RWPE2 (cell line): Measurements from ENCODE around the gene SIK3.

ENCODE experiments used
- ATAC-seq: fragments of 200-7000 bp; cut with Tn5 transposase; 3 replicates; pipeline ENCODE4 v1.9.1; 2021; ENCODE audit warnings: low read depth
- DNase-seq: peaks from one replicate; pipeline ENCODE4 v3.0.0-alpha.2; 2020; ENCODE audit warnings: low spot score
- H3K27ac ChIP-seq: fragments of 450-650 bp; 2 replicates; pipeline ENCODE4 v1.5.1; 2017; ENCODE audit warnings: mild to moderate bottlenecking; ENCODE audit not compliant: poor library complexity, severe bottlenecking
- H3K27me3 ChIP-seq: fragments of 250-450 bp; sonication (Bioruptor Pico); 2 replicates; pipeline ENCODE4 v1.5.1; 2021; ENCODE audit warnings: mild to moderate bottlenecking, moderate library complexity; ENCODE audit not compliant: insufficient read depth, poor library complexity, severe bottlenecking
- H3K36me3 ChIP-seq: fragments of 250-450 bp; sonication (Bioruptor Pico); 2 replicates; pipeline ENCODE4 v1.5.1; 2020; ENCODE audit warnings: low read depth, mild to moderate bottlenecking, moderate library complexity
- H3K4me1 ChIP-seq: fragments of 250-450 bp; sonication (Bioruptor Pico); 2 replicates; pipeline ENCODE4 v1.5.1; 2021; ENCODE audit warnings: mild to moderate bottlenecking, moderate library complexity; ENCODE audit not compliant: insufficient read depth, poor library complexity, severe bottlenecking
- H3K4me3 ChIP-seq: fragments of 250-450 bp; sonication (Bioruptor Pico); 2 replicates; pipeline ENCODE4 v1.5.1; 2021; ENCODE audit warnings: mild to moderate bottlenecking, moderate library complexity; ENCODE audit not compliant: severe bottlenecking
- H3K9me3 ChIP-seq: fragments of 250-450 bp; sonication (Bioruptor Pico); 2 replicates; pipeline ENCODE4 v1.5.1; 2021; ENCODE audit warnings: mild to moderate bottlenecking, moderate library complexity; ENCODE audit not compliant: severe bottlenecking
- CTCF ChIP-seq: fragments of 450-650 bp; IDR thresholded peaks from one replicate; pipeline ENCODE4 v1.5.1; 2017; ENCODE audit warnings: mild to moderate bottlenecking, moderate library complexity; ENCODE audit not compliant: poor library complexity, severe bottlenecking

Gene SIK3

GRCh38 chr11:116951762-116952161 is 146.5 kb downstream of the SIK3 start:
- H3K4me1 ChIP-seq = peaks cover 8% of the 10 kb centered on the region
- peaks cover 13% of the 10 kb centered on the region for H3K36me3 ChIP-seq
- no peaks in the 10 kb centered on the region for H3K27me3 ChIP-seq
- DNase-seq = no peak
- no peak for TF ChIP-seq CTCF
- no peak overlapping the region for H3K27ac ChIP-seq
- H3K4me3 ChIP-seq = no peak overlapping the region
- H3K9me3 ChIP-seq = peaks cover 2% of the 10 kb centered on the region
- ATAC-seq = no peak

- H3K4me3 ChIP-seq = no peak overlapping the region
- DNase-seq = no peak
- H3K27ac ChIP-seq = no peak overlapping the region
- peaks cover 2% of the 10 kb centered on the region for H3K9me3 ChIP-seq
- TF ChIP-seq CTCF = no peak
- H3K27me3 ChIP-seq = no peaks in the 10 kb centered on the region
- peaks cover 8% of the 10 kb centered on the region for H3K4me1 ChIP-seq
- peaks cover 13% of the 10 kb centered on the region for H3K36me3 ChIP-seq
- ATAC-seq = no peak
These were observed 148.0 kb downstream of the SIK3 start for GRCh38 chr11:116950210-116950609.

GRCh38 chr11:116948391-116948790 is 149.8 kb downstream of the SIK3 start:
- Histone ChIP-seq H3K4me1 (peaks cover 8% of the 10 kb centered on the region), H3K36me3 (peaks cover 1% of the 10 kb centered on the region; the same call in 1 of the 2 replicates), H3K9me3 (peaks cover 2% of the 10 kb centered on the region), H3K27ac (no peak overlapping the region), H3K4me3 (no peak overlapping the region), H3K27me3 (no peaks in the 10 kb centered on the region)
- no peak for TF ChIP-seq CTCF
- ATAC-seq (peak; percentile 76), DNase-seq (no peak)

DNA sequence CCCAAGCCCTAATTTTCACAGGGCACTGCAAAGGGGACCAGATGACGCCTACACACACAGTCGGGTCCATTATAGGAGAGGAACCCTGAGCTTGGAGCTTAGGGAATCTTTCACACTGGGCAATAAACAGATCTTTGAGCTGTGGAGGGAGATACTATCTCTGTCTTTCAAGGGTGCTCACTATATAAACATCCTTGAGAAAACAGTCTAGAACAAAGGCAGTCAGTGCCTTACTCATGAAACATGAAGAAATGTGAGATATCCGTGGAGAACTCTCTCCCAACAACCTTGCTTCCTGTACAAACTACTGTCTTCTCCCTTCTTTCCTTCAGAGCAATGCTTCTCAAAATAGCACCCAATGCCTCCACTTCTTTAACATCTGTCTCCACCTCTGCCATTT is 151.8 kb downstream of the SIK3 start:
- TF ChIP-seq CTCF = no peak
- no peak overlapping the region for H3K27ac ChIP-seq
- H3K4me3 ChIP-seq = no peak overlapping the region
- peaks cover 8% of the 10 kb centered on the region for H3K4me1 ChIP-seq
- DNase-seq (no peak), ATAC-seq (peak; percentile 27; the same call in 1 of the 3 replicates)
- peaks cover 2% of the 10 kb centered on the region for H3K9me3 ChIP-seq
- H3K36me3 ChIP-seq = no peaks in the 10 kb centered on the region; the same call in 1 of the 2 replicates
- H3K27me3 ChIP-seq = no peaks in the 10 kb centered on the region

GRCh38 chr11:116939499-116939898 is 158.7 kb downstream of the SIK3 start:
- DNase-seq (no peak), ATAC-seq (no peak)
- H3K9me3 ChIP-seq = no peaks in the 10 kb centered on the region
- TF ChIP-seq CTCF = no peak
- H3K4me3 ChIP-seq = no peak overlapping the region
- no peak overlapping the region for H3K27ac ChIP-seq
- H3K36me3 ChIP-seq = no peaks in the 10 kb centered on the region
- H3K27me3 ChIP-seq = no peaks in the 10 kb centered on the region
- H3K4me1 ChIP-seq = no peaks in the 10 kb centered on the region
